ENCODE data around the gene REG3G.

- TF ChIP-seq, protein P1, sequence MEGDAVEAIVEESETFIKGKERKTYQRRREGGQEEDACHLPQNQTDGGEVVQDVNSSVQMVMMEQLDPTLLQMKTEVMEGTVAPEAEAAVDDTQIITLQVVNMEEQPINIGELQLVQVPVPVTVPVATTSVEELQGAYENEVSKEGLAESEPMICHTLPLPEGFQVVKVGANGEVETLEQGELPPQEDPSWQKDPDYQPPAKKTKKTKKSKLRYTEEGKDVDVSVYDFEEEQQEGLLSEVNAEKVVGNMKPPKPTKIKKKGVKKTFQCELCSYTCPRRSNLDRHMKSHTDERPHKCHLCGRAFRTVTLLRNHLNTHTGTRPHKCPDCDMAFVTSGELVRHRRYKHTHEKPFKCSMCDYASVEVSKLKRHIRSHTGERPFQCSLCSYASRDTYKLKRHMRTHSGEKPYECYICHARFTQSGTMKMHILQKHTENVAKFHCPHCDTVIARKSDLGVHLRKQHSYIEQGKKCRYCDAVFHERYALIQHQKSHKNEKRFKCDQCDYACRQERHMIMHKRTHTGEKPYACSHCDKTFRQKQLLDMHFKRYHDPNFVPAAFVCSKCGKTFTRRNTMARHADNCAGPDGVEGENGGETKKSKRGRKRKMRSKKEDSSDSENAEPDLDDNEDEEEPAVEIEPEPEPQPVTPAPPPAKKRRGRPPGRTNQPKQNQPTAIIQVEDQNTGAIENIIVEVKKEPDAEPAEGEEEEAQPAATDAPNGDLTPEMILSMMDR (IDR thresholded peaks at IDR 0.05; ENCODE audit: poor library complexity, severe bottlenecking): peak; percentile 90
- TF ChIP-seq MXI1 (conservative IDR thresholded peaks at IDR 0.05; ENCODE audit: poor library complexity, severe bottlenecking): no peak
- TF ChIP-seq EP300 (conservative IDR thresholded peaks at IDR 0.05; ENCODE audit: poor library complexity, severe bottlenecking): no peak
Measured at GRCh38 chr2:78979380-78980151, 45.9 kb upstream of the REG3G start.
